SK-N-MC (cell line): Measurements from ENCODE around the gene BTRC.

Experiments
- EZH2 ChIP-seq: fragments of 200-600 bp; sonication (generic); IDR thresholded peaks from one replicate; pipeline ENCODE4 v1.6.1; 2017; ENCODE audit warnings: antibody characterized with exemption
- POLR2AphosphoS5 ChIP-seq: IDR thresholded peaks from 2 replicates; pipeline ENCODE4 v1.6.1; 2012; ENCODE audit warnings: mild to moderate bottlenecking, low read depth, low read length, borderline replicate concordance

DNA sequence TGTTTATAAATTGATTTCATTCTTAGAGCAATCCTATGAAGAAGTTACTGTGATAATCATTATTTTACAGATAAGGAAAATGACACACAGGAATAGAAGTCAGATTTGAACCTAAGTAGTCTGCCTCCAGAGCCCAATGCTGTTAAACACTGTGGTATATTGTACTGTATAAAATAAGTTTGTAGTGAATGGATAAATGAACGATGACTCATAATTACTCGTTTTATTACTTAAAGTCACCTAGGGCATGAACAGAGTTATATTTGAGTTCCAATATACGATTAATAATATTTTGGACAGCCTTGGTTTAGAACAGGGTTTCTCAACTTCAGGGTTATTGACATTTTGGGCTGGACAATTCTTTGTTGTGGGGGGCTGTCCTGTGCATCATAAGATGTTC lies 7.8 kb upstream of the BTRC start:
- TF ChIP-seq EZH2: no peak
- no peak for TF ChIP-seq POLR2AphosphoS5
